22Rv1 (cell line): Measurements from ENCODE around the gene AGTRAP.

Experiments used
- ZFX ChIP-seq: fragments of 450-650 bp; IDR thresholded peaks from 2 replicates; pipeline ENCODE4 v1.6.1; 2017; ENCODE audit warnings: antibody characterized with exemption, borderline replicate concordance
- TF ChIP-seq, protein P1 (sequence below): fragments of 450-650 bp; IDR thresholded peaks from 2 replicates; pipeline ENCODE4 v1.5.1; 2017; ENCODE audit warnings: mild to moderate bottlenecking

- TF ChIP-seq, protein P1, sequence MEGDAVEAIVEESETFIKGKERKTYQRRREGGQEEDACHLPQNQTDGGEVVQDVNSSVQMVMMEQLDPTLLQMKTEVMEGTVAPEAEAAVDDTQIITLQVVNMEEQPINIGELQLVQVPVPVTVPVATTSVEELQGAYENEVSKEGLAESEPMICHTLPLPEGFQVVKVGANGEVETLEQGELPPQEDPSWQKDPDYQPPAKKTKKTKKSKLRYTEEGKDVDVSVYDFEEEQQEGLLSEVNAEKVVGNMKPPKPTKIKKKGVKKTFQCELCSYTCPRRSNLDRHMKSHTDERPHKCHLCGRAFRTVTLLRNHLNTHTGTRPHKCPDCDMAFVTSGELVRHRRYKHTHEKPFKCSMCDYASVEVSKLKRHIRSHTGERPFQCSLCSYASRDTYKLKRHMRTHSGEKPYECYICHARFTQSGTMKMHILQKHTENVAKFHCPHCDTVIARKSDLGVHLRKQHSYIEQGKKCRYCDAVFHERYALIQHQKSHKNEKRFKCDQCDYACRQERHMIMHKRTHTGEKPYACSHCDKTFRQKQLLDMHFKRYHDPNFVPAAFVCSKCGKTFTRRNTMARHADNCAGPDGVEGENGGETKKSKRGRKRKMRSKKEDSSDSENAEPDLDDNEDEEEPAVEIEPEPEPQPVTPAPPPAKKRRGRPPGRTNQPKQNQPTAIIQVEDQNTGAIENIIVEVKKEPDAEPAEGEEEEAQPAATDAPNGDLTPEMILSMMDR = no peak
- no peak for TF ChIP-seq ZFX
Observed at GRCh38 chr1:11770011-11770410, 34.1 kb downstream of the AGTRAP start.
